GM12891 (cell line): ENCODE data around the gene TRAPPC3.

Experiments used
- POLR2A ChIP-seq: IDR thresholded peaks from 2 replicates; pipeline ENCODE4 v1.6.1; 2011; ENCODE audit warnings: low read depth, low read length, control low read depth
- POLR2AphosphoS5 ChIP-seq: IDR thresholded peaks from 2 replicates; pipeline ENCODE4 v1.6.1; 2011; ENCODE audit warnings: low read depth, low read length, control low read depth
- SPI1 ChIP-seq: IDR thresholded peaks from 2 replicates; pipeline ENCODE4 v1.6.1; 2011; ENCODE audit warnings: low read depth, low read length, control low read depth
- TAF1 ChIP-seq: IDR thresholded peaks from 2 replicates; pipeline ENCODE4 v1.6.1; 2011; ENCODE audit warnings: low read depth, low read length, control low read depth

DNA sequence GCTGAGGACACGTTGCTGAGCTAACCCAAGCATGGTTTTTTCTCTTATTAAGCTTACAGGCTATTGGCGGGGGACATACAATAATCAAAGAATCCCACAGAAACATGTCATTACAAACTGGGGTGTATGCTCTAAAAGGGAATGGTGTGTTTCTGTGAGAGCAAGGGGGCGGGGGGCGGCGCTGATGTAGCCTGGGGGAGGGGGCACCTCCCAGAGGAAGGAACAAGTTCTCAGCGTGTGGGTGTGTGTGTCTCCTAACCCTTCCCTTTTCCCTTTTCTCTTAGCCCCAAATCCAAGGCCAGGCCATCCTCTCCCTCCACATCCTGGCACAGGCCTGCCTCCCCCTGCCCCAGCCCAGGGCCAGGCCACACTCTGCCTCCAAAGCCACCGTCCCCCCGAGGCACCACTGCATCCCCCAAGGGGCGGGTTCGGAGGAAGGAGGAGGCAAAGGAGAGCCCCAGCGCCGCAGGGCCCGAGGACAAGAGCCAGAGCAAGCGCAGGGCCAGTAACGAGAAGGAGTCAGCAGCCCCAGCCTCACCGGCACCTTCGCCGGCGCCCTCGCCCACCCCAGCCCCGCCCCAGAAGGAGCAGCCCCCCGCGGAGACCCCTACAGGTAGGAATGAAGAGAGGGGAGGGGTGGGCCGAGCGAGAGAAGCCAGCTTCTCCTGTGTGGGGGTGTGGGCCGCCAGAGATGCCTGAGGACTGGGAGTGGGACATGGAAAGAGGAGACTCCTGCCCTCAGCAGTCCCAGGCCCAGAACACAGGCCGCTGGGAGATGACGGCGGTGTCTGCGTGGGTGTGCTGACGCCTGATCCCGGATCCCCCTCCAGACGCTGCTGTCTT is 28.5 kb upstream of the TRAPPC3 start:
- TF ChIP-seq POLR2A (no peak), TAF1 (no peak), POLR2AphosphoS5 (no peak), SPI1 (no peak)
